Measurements from ENCODE around the gene GJC2.

GJC2 gene

GRCh38 chr1:228197555-228198147 lies 47.9 kb downstream of the GJC2 start:
- DNase-seq, result no peak

GRCh38 chr1:228198977-228199590 lies 49.4 kb downstream of the GJC2 start:
- no peak for DNase-seq

- DNase-seq, result no peak
Observed at GRCh38 chr1:228204958-228205357, 55.2 kb downstream of the GJC2 start.

GRCh38 chr1:228205526-228206436 lies 56.1 kb downstream of the GJC2 start:
- peak; percentile 40 for DNase-seq

- no peak for DNase-seq
Observed at GRCh38 chr1:228206582-228207351, 57.0 kb downstream of the GJC2 start.

GRCh38 chr1:228207381-228207810 lies 57.7 kb downstream of the GJC2 start:
- no peak for DNase-seq

- no peak for DNase-seq
Observed at GRCh38 chr1:228207851-228208821, 58.4 kb downstream of the GJC2 start, which contains the start of gene OBSCN. TSS of gene OBSCN (plus strand) at chr1:228208044. CDS start at chr1:228211784, 3,740 bp downstream.

- no peak for DNase-seq
Observed at GRCh38 chr1:228208831-228209551, 59.3 kb downstream of the GJC2 start.

Data from NCI-H1092 (cell line).